Measurements from ENCODE around the gene CAPSL.

DNA sequence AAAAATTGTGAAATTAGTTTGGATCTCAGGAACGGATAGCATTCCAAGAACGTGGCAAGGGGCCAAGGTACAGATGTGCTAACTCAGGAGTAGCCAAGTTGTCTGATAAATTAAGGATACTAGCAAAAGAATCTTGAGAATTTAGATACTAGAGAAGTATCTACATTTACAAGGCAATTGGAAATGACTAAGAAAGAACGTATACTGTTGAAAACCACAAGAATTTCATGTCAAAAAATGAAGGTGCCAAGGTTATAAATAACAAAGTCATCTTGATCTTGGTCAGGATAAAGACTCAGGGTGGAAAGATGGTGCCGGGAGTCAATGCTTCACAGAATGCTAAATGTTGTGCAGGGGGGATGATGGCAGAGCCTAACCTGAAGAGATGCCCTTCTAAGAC lies 19.2 kb downstream of the CAPSL start:
- TF ChIP-seq EZH2 (optimal IDR thresholded peaks at IDR 0.05; ENCODE audit: low read depth, low read length) (no peak), CTCF (IDR thresholded peaks at IDR 0.05; ENCODE audit: low read length) (no peak)

Measured in MM.1S (cell line).